Fibroblast of lung (primary cell): Measurements from ENCODE around the gene DDX60. TPM values are rescaled to one million over a fixed set of nuclear protein-coding genes. Genes with fewer than 3 reads are reported as not detected.
A peak's percentile ranks its signal among the peaks of the same experiment; 100 is the strongest.

ENCODE experiments used
- DNase-seq, 2 donors: peaks; one replicate each; pipeline versions ENCODE4 v3.0.0 to v3.0.0-alpha.2; 2010; ENCODE audit warnings: low read depth in 2 of 2
- H2AFZ ChIP-seq: 2 replicates; pipeline ENCODE4 v1.5.1; 2012; ENCODE audit warnings: low read length, control low read depth, inconsistent platforms
- H3K27ac ChIP-seq: 2 replicates; pipeline ENCODE4 v1.5.1; 2011; ENCODE audit warnings: low read length, control low read depth; ENCODE audit not compliant: insufficient read depth
- H3K27me3 ChIP-seq: 2 replicates; pipeline ENCODE4 v1.5.1; 2011; ENCODE audit warnings: mild to moderate bottlenecking, low read length; ENCODE audit not compliant: control insufficient read depth, insufficient read depth
- H3K36me3 ChIP-seq: 2 replicates; pipeline ENCODE4 v1.5.1; 2011; ENCODE audit warnings: low read length; ENCODE audit not compliant: control insufficient read depth, insufficient read depth
- H3K4me1 ChIP-seq: 2 replicates; pipeline ENCODE4 v1.5.1; 2011; ENCODE audit warnings: low read length; ENCODE audit not compliant: control insufficient read depth, insufficient read depth; ENCODE audit errors: extremely low read depth
- H3K4me2 ChIP-seq: 2 replicates; pipeline ENCODE4 v1.5.1; 2011; ENCODE audit warnings: low read length, control low read depth; ENCODE audit not compliant: insufficient read depth; ENCODE audit errors: extremely low read depth
- H3K4me3 ChIP-seq, 4 experiments: fragments of 200-600 bp in 1 of 4; sonication (generic) in 1 of 4; replicated peaks in 1 of 4; 2 replicates each; pipeline ENCODE4 v1.5.1; 2011 to 2016; ENCODE audit warnings: low read length in 4 of 4, low read depth in 3 of 4, mild to moderate bottlenecking in 3 of 4, control low read depth in 2 of 4, inconsistent platforms in 1 of 4, mixed read lengths in 1 of 4; ENCODE audit not compliant: insufficient read depth in 1 of 4; ENCODE audit errors: control extremely low read depth in 1 of 4
- H3K79me2 ChIP-seq: 2 replicates; pipeline ENCODE4 v1.5.1; 2012; ENCODE audit warnings: mild to moderate bottlenecking, low read length, inconsistent platforms; ENCODE audit not compliant: control insufficient read depth, insufficient read depth
- H3K9ac ChIP-seq: 2 replicates; pipeline ENCODE4 v1.5.1; 2011; ENCODE audit warnings: mild to moderate bottlenecking, low read length, control low read depth; ENCODE audit not compliant: insufficient read depth
- H3K9me3 ChIP-seq: 2 replicates; pipeline ENCODE4 v1.5.1; 2012; ENCODE audit warnings: low read depth, low read length; ENCODE audit not compliant: control insufficient read depth, insufficient read depth
- H4K20me1 ChIP-seq: 2 replicates; pipeline ENCODE4 v1.5.1; 2011; ENCODE audit warnings: low read length; ENCODE audit not compliant: control insufficient read depth, insufficient read depth; ENCODE audit errors: extremely low read depth
- EZH2 ChIP-seq: IDR thresholded peaks from 2 replicates; pipeline ENCODE4 v1.5.1; 2012; ENCODE audit warnings: low read length, control low read depth, mild to moderate bottlenecking; ENCODE audit errors: missing control alignments
- polyA plus RNA-seq, 2 donors: library from polyadenylated mRNA; depleted of rRNA in 1 of 2; stranded (reverse) in 1 of 2; unstranded in 1 of 2; fragments of >200 nt; gene quantifications; 2 replicates each; pipeline ENCODE4 v1.2.1, GENCODE V29; 2011 to 2012; ENCODE audit warnings: missing spikeins in 1 of 2
- total RNA-seq: library from RNA; depleted of rRNA; stranded (reverse); fragments of >200 nt; gene quantifications from 2 replicates; pipeline ENCODE4 v1.2.1, GENCODE V29; 2014
- TF ChIP-seq, protein P1 (sequence below), 2 donors: IDR thresholded peaks in 1 of 2; conservative IDR thresholded peaks in 1 of 2; 1 replicate in 1 of 2; 2 replicates in 1 of 2; pipeline ENCODE4 v1.5.1; 2011 to 2012; ENCODE audit warnings: low read length in 2 of 2, control low read depth in 1 of 2, inconsistent platforms in 1 of 2, low read depth in 1 of 2, mild to moderate bottlenecking in 1 of 2

The DDX60 gene
- total and polyA plus RNA-seq, 2 donors (not counting 1 experiment from before 2014, with no cell fraction given): 12.9 to 23.1 TPM

DNA sequence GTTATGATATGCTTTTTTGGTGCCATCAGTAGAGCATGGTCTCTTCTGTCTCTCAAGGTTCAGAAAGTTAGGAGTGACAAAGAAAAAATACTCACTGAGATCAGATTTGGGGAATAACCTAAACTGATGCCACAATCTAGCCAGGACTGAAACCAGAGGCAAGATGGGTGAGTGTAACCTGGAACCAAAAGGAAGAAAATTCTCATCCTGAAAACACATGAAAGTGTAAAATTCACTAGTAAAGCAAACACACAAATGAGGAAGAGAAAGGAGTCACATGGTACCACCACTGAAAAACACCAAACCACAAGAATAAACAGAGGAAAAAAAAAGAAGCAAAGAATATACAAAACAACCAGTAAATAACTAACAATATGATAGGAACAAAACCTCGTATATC is 129.8 kb downstream of the DDX60 start:
- Histone ChIP-seq H2AFZ (no peak overlapping the region), H3K4me2 (no peak overlapping the region)

DNA sequence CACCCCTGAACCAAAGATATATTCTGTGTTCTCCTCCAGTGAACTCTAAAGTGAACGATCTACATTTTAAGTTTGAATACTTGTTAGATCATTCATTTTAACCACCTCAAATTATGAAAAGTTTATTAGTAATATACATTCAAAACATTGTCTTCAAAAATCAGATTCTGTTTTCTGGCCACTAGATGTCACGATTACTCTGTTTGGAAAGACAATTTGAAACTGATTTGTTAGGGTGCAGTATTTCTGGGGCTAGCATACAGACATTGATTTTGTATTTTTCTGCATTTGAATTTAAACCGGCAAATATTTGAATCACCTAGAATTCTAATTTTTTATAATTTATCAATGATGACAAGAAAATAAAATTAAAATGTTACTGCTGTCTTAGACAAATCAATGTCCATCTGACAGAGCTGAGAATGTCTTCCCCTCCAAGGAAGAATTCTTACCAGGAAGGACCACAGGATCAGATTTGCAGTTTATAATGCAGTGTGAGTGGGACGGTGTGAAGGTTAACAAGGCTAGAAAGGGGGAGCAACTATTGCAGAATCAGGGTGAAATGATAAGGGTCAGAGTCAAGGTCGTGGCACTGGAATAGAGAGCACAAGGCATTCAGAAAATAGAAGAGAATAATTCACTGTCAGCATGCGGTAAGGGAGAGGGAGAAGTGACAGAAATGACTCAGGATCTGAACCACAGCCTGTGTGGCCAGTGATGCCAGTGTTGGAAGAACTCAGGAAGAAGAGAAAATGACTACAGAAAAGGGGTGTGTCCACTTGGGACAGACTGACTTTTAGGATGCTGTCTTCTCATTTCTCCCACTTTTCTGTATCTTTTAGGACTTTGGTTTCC is 134.6 kb downstream of the DDX60 start:
- H3K4me2 ChIP-seq: no peak overlapping the region
- peak; percentile 39 to 69 for DNase-seq
- no peak overlapping the region for H2AFZ ChIP-seq

More for the DNA sequence above, 129.8 kb downstream of the DDX60 start:
- Histone ChIP-seq H3K9ac (no peak overlapping the region), H3K36me3 (no peaks in the 10 kb centered on the region), H4K20me1 (no peaks in the 10 kb centered on the region), H3K4me1 (no peaks in the 10 kb centered on the region), H3K79me2 (no peaks in the 10 kb centered on the region), H3K27ac (no peak overlapping the region), H3K9me3 (no peaks in the 10 kb centered on the region), H3K4me3 (no peak overlapping the region), H3K27me3 (no peaks in the 10 kb centered on the region)
- TF ChIP-seq, protein P1, sequence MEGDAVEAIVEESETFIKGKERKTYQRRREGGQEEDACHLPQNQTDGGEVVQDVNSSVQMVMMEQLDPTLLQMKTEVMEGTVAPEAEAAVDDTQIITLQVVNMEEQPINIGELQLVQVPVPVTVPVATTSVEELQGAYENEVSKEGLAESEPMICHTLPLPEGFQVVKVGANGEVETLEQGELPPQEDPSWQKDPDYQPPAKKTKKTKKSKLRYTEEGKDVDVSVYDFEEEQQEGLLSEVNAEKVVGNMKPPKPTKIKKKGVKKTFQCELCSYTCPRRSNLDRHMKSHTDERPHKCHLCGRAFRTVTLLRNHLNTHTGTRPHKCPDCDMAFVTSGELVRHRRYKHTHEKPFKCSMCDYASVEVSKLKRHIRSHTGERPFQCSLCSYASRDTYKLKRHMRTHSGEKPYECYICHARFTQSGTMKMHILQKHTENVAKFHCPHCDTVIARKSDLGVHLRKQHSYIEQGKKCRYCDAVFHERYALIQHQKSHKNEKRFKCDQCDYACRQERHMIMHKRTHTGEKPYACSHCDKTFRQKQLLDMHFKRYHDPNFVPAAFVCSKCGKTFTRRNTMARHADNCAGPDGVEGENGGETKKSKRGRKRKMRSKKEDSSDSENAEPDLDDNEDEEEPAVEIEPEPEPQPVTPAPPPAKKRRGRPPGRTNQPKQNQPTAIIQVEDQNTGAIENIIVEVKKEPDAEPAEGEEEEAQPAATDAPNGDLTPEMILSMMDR (conservative IDR thresholded peaks at IDR 0.05 in 1 of 2, IDR thresholded peaks at IDR 0.05 in 1 of 2; ENCODE audit: low read depth in 1 of 2, low read length in 2 of 2): no peak
- TF ChIP-seq EZH2: no peak
- no peak for DNase-seq

DNA sequence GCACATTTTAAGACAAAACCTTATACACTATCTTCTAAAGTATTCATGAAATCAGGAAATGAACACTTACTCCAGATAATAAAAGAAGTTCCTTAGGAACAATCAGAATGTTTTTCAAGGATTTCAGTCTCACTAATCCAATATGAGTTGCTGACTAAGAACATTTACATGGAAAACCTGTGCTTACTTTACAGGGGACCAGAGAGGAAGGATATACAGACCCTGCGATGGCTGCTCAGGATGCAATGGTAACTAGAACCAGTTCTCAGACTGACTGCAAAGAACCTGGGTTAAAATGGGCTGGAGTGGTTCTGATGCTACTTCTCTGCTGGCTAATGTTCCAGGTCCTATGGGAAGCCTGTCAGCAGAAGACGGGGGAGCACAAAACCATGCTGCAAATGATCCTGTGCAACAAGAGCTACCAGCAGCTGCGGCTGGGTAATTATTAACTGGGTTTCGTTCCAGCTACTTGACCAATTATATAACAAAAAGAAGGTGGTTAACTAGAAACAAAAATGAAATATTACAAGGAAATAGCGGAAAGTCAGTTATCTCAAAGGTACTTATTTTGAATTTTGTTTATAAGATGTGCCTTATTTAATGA is 140.9 kb downstream of the DDX60 start:
- Histone ChIP-seq H3K79me2 (no peaks in the 10 kb centered on the region), H3K4me1 (no peaks in the 10 kb centered on the region), H4K20me1 (no peaks in the 10 kb centered on the region), H3K27ac (no peak overlapping the region), H3K9me3 (no peaks in the 10 kb centered on the region), H3K9ac (no peak overlapping the region), H2AFZ (no peak overlapping the region), H3K36me3 (no peaks in the 10 kb centered on the region), H3K27me3 (no peaks in the 10 kb centered on the region), H3K4me3 (no peak overlapping the region), H3K4me2 (no peak overlapping the region)
- TF ChIP-seq EZH2: no peak
- TF ChIP-seq, protein P1 (conservative IDR thresholded peaks at IDR 0.05 in 1 of 2, IDR thresholded peaks at IDR 0.05 in 1 of 2; ENCODE audit: low read depth in 1 of 2, low read length in 2 of 2): no peak
- no peak for DNase-seq

More for the DNA sequence above, 134.6 kb downstream of the DDX60 start:
- Histone ChIP-seq H3K27me3 (no peaks in the 10 kb centered on the region), H3K9me3 (no peaks in the 10 kb centered on the region), H3K36me3 (no peaks in the 10 kb centered on the region), H3K4me3 (no peak overlapping the region), H3K79me2 (no peaks in the 10 kb centered on the region), H4K20me1 (no peaks in the 10 kb centered on the region), H3K4me1 (no peaks in the 10 kb centered on the region), H3K9ac (no peak overlapping the region), H3K27ac (no peak overlapping the region)
- TF ChIP-seq, protein P1 (conservative IDR thresholded peaks at IDR 0.05 in 1 of 2, IDR thresholded peaks at IDR 0.05 in 1 of 2; ENCODE audit: low read depth in 1 of 2, low read length in 2 of 2): peak; percentile 35 to 54
- no peak for TF ChIP-seq EZH2
